Naive thymus-derived CD8-positive, alpha-beta T cell (primary cell): ENCODE measurements around the gene PKD2. TPM values are rescaled to one million over a fixed set of nuclear protein-coding genes. Genes with fewer than 3 reads are reported as not detected.

ENCODE experiments used
- ATAC-seq, 2 donors: fragments of 150-1000 bp; cut with Tn5 transposase in 1 of 2; sonication (Bioruptor Pico), chemical (Tn5 transposase) in 1 of 2; 1 replicate in 1 of 2; 2 replicates in 1 of 2; pipeline ENCODE4 v1.10.0; 2021; ENCODE audit warnings: mild to moderate bottlenecking in 2 of 2, moderate library complexity in 2 of 2
- POLR2A ChIA-PET: fragments of 350-600 bp; sonication (Branson Sonifier 250); formaldehyde crosslinking; loops from one replicate; lab custom pipeline; 2021; ENCODE audit warnings: antibody characterized with exemption; lab: Charles Lee
- DNase-seq, 10 donors: peaks; one replicate each; pipeline versions ENCODE4 v3.0.0 to v3.0.0-alpha.2; 2020 to 2022
- H3K27ac Mint-ChIP-seq, 10 donors: one replicate each; pipeline ENCODE4 v1.8.0; 2020 to 2022; ENCODE audit warnings: mild to moderate bottlenecking in 10 of 10, mixed read lengths in 10 of 10, moderate library complexity in 4 of 10, inconsistent platforms in 1 of 10
- H3K27me3 Mint-ChIP-seq, 5 donors: one replicate each; pipeline ENCODE4 v1.8.0; 2021 to 2022; ENCODE audit warnings: mixed read lengths in 5 of 5
- H3K36me3 Mint-ChIP-seq, 3 donors: one replicate each; pipeline ENCODE4 v1.8.0; 2020 to 2022; ENCODE audit warnings: mixed read lengths in 3 of 3, mild to moderate bottlenecking in 2 of 3, inconsistent platforms in 1 of 3
- H3K4me1 Mint-ChIP-seq, 4 donors: one replicate each; pipeline ENCODE4 v1.8.0; 2021 to 2022; ENCODE audit warnings: mixed read lengths in 4 of 4
- H3K4me3 Mint-ChIP-seq, 10 donors: one replicate each; pipeline ENCODE4 v1.8.0; 2020 to 2022; ENCODE audit warnings: mild to moderate bottlenecking in 10 of 10, mixed read lengths in 10 of 10, moderate library complexity in 6 of 10, inconsistent platforms in 1 of 10
- H3K9me3 Mint-ChIP-seq, 9 donors: one replicate each; pipeline ENCODE4 v1.8.0; 2020 to 2022; ENCODE audit warnings: mixed read lengths in 9 of 9, mild to moderate bottlenecking in 3 of 9, inconsistent platforms in 1 of 9, moderate library complexity in 1 of 9
- polyA plus RNA-seq, 3 donors: library from polyadenylated mRNA; unstranded; fragments of 300-500 nt; fragmentation: Illumina TruSeq; gene quantifications; one replicate each; pipeline ENCODE4 v1.2.3, GENCODE V29; 2021
- total RNA-seq, 8 experiments: library from RNA in 2 of 8; stranded (reverse) in 2 of 8; gene quantifications; one replicate each; pipeline ENCODE4 v1.2.3 and lab custom pipeline; 2021 to 2026

Gene PKD2
- total and polyA plus RNA-seq, 5 experiments from 2014 or later = 1.4 to 9.6 (median 5.8) TPM

- Mint-ChIP-seq H3K27ac (no peak overlapping the region), H3K27me3 (peaks cover 0 to 8% (median 5%) of the 10 kb centered on the region in 5 donors), H3K9me3 (peaks cover 0 to 2% (median 0%) of the 10 kb centered on the region in 9 donors), H3K4me3 (no peak overlapping the region), H3K4me1 (peaks cover 1 to 6% (median 5%) of the 10 kb centered on the region in 4 donors), H3K36me3 (no peaks in the 10 kb centered on the region)
- POLR2A ChIA-PET = no interaction called here
- DNase-seq = no peak
- no peak for ATAC-seq
Observed at GRCh38 chr4:88001871-88002270, 5.6 kb upstream of the PKD2 start.

GRCh38 chr4:88002786-88003185, 4.6 kb upstream of the PKD2 start:
- H3K4me3 Mint-ChIP-seq = no peak overlapping the region
- ATAC-seq = no peak
- POLR2A ChIA-PET = no interaction called here
- H3K4me1 Mint-ChIP-seq = peaks cover 4 to 9% (median 7%) of the 10 kb centered on the region in 4 donors
- H3K27me3 Mint-ChIP-seq = peaks cover 0 to 8% (median 7%) of the 10 kb centered on the region in 5 donors
- H3K27ac Mint-ChIP-seq = no peak overlapping the region
- H3K9me3 Mint-ChIP-seq = peaks cover 0 to 2% (median 0%) of the 10 kb centered on the region in 9 donors
- no peaks in the 10 kb centered on the region for H3K36me3 Mint-ChIP-seq
- DNase-seq = no peak

GRCh38 chr4:88003261-88003660, 4.2 kb upstream of the PKD2 start:
- peaks cover 4 to 9% (median 7%) of the 10 kb centered on the region in 4 donors for H3K4me1 Mint-ChIP-seq
- H3K36me3 Mint-ChIP-seq = no peaks in the 10 kb centered on the region
- peaks cover 0 to 2% (median 0%) of the 10 kb centered on the region in 9 donors for H3K9me3 Mint-ChIP-seq
- ATAC-seq (no peak), DNase-seq (no peak)
- H3K27ac Mint-ChIP-seq = no peak overlapping the region
- H3K27me3 Mint-ChIP-seq = peaks cover 0 to 8% (median 7%) of the 10 kb centered on the region in 5 donors
- POLR2A ChIA-PET = no interaction called here
- H3K4me3 Mint-ChIP-seq = no peak overlapping the region

DNA sequence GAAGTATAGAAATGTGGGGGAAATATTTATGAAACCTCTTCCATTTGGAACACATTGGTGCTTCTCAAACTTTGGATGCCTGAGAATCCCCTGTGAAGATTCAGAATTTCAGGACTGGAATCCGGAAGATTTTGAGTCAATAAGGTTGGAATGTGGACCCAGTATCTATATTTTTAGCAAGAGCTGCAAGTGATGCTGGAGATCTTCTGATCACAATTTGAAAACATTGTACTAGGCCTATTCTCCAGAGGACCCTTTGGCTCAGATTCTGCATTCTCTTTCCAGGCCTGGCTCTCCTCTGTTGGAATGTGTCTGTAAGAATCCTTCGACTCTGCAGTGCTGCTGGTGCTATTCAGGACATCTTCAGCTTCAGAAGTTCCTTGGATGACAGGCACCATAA, 2.4 kb upstream of the PKD2 start:
- DNase-seq (no peak), ATAC-seq (no peak)
- no peak overlapping the region for H3K4me3 Mint-ChIP-seq
- H3K9me3 Mint-ChIP-seq = peaks cover 0 to 2% (median 0%) of the 10 kb centered on the region in 9 donors
- H3K4me1 Mint-ChIP-seq = peaks cover 10 to 21% (median 16%) of the 10 kb centered on the region in 4 donors
- peaks cover 0 to 11% (median 6%) of the 10 kb centered on the region in 5 donors for H3K27me3 Mint-ChIP-seq
- no peak overlapping the region for H3K27ac Mint-ChIP-seq
- no peaks in the 10 kb centered on the region for H3K36me3 Mint-ChIP-seq
- POLR2A ChIA-PET = no interaction called here

DNA sequence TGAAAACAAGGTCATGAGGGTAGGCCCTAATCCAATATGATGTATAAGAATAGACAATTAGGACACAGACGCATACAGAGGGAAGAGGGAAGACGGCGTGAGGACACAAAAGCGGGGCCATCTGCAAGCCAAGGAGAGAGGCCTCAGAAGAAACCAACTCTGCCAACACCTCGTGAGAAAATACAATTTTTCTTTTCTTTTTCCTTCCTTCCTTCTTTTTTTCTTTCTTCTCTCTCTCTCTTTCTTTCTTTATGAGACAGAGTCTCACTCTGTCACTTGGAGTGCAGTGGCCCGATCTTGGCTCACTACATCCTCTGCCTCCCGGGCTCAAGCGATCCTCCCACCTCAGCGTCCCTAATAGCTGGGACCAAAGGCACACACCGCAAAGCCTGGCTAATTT, 1.5 kb upstream of the PKD2 start:
- Mint-ChIP-seq H3K27me3 (peaks cover 0 to 14% (median 6%) of the 10 kb centered on the region in 5 donors), H3K9me3 (no peaks in the 10 kb centered on the region), H3K36me3 (no peaks in the 10 kb centered on the region), H3K4me1 (peaks cover 16 to 28% (median 23%) of the 10 kb centered on the region in 4 donors), H3K4me3 (peak overlapping the region in 8 of 10 donors; percentile 27 to 92 (median 90)), H3K27ac (peak overlapping the region in 1 of 10 donors; percentile 15)
- POLR2A ChIA-PET = no interaction called here
- DNase-seq (no peak), ATAC-seq (no peak)

GRCh38 chr4:88006956-88007303, 505 bp upstream of the PKD2 start:
- Mint-ChIP-seq H3K36me3 (no peaks in the 10 kb centered on the region), H3K4me3 (peak overlapping the region; percentile 82 to 92 (median 88)), H3K4me1 (peaks cover 16 to 33% (median 28%) of the 10 kb centered on the region in 4 donors), H3K27me3 (peaks cover 0 to 14% (median 6%) of the 10 kb centered on the region in 5 donors), H3K27ac (peak overlapping the region in 7 of 10 donors; percentile 27 to 80 (median 42)), H3K9me3 (no peaks in the 10 kb centered on the region)
- POLR2A ChIA-PET = no interaction called here
- ATAC-seq (no peak), DNase-seq (no peak)

DNA sequence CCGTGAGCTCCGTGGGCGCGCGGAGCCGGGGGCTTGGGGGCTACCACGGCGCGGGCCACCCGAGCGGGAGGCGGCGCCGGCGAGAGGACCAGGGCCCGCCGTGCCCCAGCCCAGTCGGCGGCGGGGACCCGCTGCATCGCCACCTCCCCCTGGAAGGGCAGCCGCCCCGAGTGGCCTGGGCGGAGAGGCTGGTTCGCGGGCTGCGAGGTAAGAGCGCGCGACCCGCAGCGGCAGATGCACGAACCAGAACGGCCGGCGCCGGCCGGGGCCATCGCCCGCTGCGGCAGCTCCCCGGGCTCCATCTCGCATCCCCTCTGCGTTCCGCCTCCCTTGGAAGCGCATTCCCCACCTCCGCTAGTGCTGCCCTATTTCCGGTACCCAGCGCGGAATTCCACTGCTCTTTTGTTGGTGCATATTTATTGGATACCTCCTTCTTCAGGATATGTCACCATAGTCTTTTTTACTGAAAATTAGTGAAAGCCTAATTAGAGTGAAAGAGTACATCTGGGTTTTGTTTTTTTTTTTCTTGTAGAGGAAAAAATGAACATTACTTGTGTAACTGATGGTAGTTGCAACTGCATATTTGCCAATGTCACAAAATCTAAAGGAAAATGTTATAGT, 797 bp downstream of the PKD2 start:
- peak overlapping the region; percentile 82 to 96 (median 92) for H3K4me3 Mint-ChIP-seq
- peaks cover 0 to 14% (median 6%) of the 10 kb centered on the region in 5 donors for H3K27me3 Mint-ChIP-seq
- H3K9me3 Mint-ChIP-seq = no peaks in the 10 kb centered on the region
- peak overlapping the region in 5 of 10 donors; percentile 30 to 91 (median 69) for H3K27ac Mint-ChIP-seq
- peaks cover 19 to 46% (median 34%) of the 10 kb centered on the region in 4 donors for H3K4me1 Mint-ChIP-seq
- peak in 3 of 10 donors; percentile 7 to 13 (median 13) for DNase-seq
- H3K36me3 Mint-ChIP-seq = no peaks in the 10 kb centered on the region
- ATAC-seq = peak; percentile 22 to 29
- POLR2A ChIA-PET = interaction anchor here (0.6 to 1.0 kb wide), 2 partner anchors 17 to 584 kb away, joined by 3 read pairs; partner anchors contain the start of gene HERC3

- ATAC-seq (no peak), DNase-seq (peak in 1 of 10 donors; percentile 0)
- Mint-ChIP-seq H3K9me3 (no peaks in the 10 kb centered on the region), H3K36me3 (no peaks in the 10 kb centered on the region), H3K4me3 (peak overlapping the region; percentile 82 to 96 (median 92)), H3K27ac (peak overlapping the region in 5 of 10 donors; percentile 30 to 91 (median 69)), H3K27me3 (peaks cover 0 to 14% (median 6%) of the 10 kb centered on the region in 5 donors), H3K4me1 (peaks cover 19 to 51% (median 36%) of the 10 kb centered on the region in 4 donors)
- POLR2A ChIA-PET = interaction anchor here (0.6 to 1.0 kb wide), 2 partner anchors 17 to 583 kb away, joined by 3 read pairs; partner anchors contain the start of gene HERC3
Observed at GRCh38 chr4:88008743-88009171, 1.3 kb downstream of the PKD2 start.

- no peak for ATAC-seq
- POLR2A ChIA-PET = no interaction called here
- DNase-seq = no peak
- no peaks in the 10 kb centered on the region for H3K9me3 Mint-ChIP-seq
- H3K4me1 Mint-ChIP-seq = peaks cover 19 to 55% (median 39%) of the 10 kb centered on the region in 4 donors
- H3K27me3 Mint-ChIP-seq = peaks cover 0 to 14% (median 6%) of the 10 kb centered on the region in 5 donors
- H3K4me3 Mint-ChIP-seq = no peak overlapping the region
- H3K27ac Mint-ChIP-seq = no peak overlapping the region
- no peaks in the 10 kb centered on the region for H3K36me3 Mint-ChIP-seq
Observed at GRCh38 chr4:88009871-88010270, 2.4 kb downstream of the PKD2 start.

- no peak for ATAC-seq
- Mint-ChIP-seq H3K4me1 (peaks cover 19 to 55% (median 39%) of the 10 kb centered on the region in 4 donors), H3K36me3 (no peaks in the 10 kb centered on the region), H3K9me3 (no peaks in the 10 kb centered on the region), H3K27ac (peak overlapping the region in 1 of 10 donors; percentile 24), H3K4me3 (peak overlapping the region in 2 of 10 donors; percentile 0 to 47), H3K27me3 (peaks cover 0 to 14% (median 6%) of the 10 kb centered on the region in 5 donors)
- POLR2A ChIA-PET = no interaction called here
- no peak for DNase-seq
Observed at GRCh38 chr4:88010966-88011365, 3.5 kb downstream of the PKD2 start.

DNA sequence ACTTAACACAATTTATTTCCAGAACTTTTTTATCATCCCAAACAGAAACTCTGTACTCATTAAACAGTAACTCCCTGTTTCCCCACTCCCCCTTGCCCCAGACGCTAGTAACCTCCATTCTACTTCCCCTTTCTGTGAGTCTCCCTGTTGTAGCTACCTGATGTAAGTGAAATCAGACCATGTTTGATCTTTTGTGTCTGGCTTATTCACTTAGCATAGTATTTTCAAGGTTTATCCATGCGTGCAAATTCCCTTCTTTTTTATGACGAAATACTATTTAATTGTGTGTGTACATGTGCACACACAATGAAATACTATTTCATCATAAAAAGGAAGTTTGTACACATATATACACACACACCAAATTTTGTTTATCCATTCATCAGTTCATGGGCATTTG, 5.2 kb downstream of the PKD2 start:
- H3K4me3 Mint-ChIP-seq = no peak overlapping the region
- peaks cover 0 to 6% (median 0%) of the 10 kb centered on the region in 5 donors for H3K27me3 Mint-ChIP-seq
- peaks cover 13 to 46% (median 33%) of the 10 kb centered on the region in 4 donors for H3K4me1 Mint-ChIP-seq
- no peaks in the 10 kb centered on the region for H3K36me3 Mint-ChIP-seq
- DNase-seq (no peak), ATAC-seq (no peak)
- POLR2A ChIA-PET = no interaction called here
- H3K27ac Mint-ChIP-seq = no peak overlapping the region
- no peaks in the 10 kb centered on the region for H3K9me3 Mint-ChIP-seq

DNA sequence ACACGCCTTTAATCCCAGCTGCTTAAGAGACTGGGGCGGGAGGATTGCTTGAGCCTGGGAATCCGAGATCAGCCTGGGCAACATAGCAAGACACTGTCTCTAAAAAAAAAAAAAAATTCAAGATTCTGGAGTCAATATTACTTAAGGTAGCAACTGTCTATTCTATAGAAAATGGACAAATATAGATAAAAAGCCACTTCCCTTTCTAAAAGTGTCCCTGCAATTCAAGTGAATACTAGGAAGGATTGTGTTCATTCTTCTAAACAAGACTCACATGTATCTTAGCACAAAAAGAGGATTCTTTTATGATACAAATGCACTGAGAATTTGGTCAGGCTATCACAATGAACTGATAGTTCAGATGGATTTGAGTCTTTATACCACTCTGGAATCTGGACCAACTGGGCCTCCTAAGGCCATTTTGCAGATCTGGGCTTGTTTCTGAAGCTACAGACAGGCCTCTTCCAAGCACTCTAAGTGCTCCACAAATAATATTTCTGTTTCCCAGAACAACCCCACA, 7.0 kb downstream of the PKD2 start:
- H3K36me3 Mint-ChIP-seq = no peaks in the 10 kb centered on the region
- peaks cover 0 to 3% (median 0%) of the 10 kb centered on the region in 5 donors for H3K27me3 Mint-ChIP-seq
- POLR2A ChIA-PET = no interaction called here
- DNase-seq (no peak), ATAC-seq (no peak)
- peaks cover 9 to 34% (median 24%) of the 10 kb centered on the region in 4 donors for H3K4me1 Mint-ChIP-seq
- H3K9me3 Mint-ChIP-seq = no peaks in the 10 kb centered on the region
- H3K27ac Mint-ChIP-seq = no peak overlapping the region
- no peak overlapping the region for H3K4me3 Mint-ChIP-seq
